ENCODE data around the gene SEC31A. TPM values are rescaled to one million over a fixed set of nuclear protein-coding genes. Genes with fewer than 3 reads are reported as not detected.
A peak's percentile ranks its signal among the peaks of the same experiment; 100 is the strongest.
"Not testable (repeated sequence)": the region's sequence is repeated elsewhere in the genome, so short reads cannot be mapped to it uniquely, and the experiment has no call there.

The SEC31A gene
- total RNA-seq, 1 donor from 2014 or later: 246 TPM

DNA sequence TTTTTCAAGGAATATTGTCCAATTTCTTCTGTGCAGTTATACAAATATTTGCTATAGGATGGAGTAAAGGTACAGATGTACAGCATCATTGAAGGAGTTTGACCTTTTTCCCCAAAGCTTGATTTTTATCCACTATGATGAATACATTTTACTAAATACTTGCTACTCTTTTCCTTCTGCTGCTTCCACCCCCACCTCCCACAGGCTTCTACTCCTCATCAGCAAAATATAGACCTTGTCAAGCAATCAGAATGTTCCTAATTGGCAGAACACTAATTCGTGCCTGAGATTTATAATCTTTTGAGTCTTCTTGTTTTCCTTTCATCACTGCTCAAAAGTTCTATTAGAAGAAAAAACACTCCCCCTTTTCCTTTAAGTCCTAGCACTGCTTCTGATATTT, 5.8 kb upstream of the SEC31A start:
- DNase-seq: no peak

DNA sequence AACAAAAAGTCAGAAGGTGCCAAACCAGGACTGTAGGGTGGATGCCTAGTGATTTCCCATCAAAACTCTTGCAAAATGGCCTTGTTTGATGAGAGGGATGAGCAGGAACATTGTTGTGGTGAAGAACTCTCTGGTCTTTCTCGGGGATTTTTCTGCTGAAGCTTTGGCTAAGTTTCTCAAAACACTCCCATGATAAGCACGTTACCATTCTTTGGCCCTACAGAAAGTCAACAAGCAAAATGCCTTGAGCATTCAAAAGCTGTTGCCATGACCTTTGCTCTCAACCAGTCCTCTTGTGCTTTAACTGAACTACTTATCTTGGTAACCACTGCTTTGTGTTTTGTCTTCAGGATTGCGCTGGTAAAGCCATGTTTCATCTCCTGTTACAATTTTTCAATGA, 3.0 kb upstream of the SEC31A start:
- DNase-seq: no peak

DNA sequence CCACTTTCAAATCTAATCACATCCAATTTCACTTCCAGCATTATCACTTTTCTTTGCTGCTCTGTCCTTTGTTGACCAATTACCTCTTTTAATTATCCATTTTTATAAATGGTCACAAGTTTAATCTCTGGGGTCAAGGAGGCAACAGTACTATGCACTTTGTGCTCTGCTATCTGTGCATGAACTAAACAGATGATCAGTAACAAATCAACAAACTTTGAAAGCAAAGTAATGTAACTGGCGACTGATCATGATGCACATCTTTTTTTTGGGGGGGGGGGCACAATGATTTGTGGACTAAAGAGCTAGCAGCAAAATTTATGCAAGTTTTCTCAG, 1.5 kb upstream of the SEC31A start:
- no peak for DNase-seq

DNA sequence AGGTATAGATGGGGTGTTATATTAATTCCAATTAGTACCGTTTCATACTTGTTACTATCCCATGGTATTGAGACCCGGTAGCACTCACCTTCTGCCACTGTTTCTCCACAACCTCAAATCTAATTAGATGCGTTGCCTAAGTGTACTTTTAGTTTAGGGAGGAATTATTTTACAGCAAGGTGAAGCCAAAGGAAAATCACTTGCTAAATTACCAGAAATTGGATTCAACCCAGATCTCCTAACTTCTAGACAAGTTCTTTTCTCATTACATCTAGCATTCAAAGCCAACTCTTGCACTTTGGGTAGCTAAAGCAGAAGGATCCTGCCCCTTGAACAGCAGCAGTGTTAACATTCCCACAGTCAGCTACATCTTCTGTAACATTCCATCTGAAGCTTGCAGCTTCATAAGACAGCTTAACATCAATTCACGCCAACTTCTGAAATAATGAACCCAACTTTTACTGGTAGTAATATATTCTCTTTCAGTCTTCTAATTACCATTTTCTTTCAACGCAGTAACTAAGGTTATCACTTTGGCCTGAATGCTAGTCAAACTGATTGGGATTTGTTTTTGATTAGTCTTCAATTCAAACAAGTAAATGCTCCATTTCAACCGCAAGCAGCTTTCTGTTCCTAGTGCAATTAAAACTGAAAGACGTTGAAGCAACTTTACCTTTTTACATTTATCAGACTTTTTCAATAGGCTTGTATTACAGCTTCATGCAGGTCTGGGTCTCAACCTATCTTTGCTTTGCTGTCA, 934 bp upstream of the SEC31A start:
- DNase-seq: peak; percentile 29

DNA sequence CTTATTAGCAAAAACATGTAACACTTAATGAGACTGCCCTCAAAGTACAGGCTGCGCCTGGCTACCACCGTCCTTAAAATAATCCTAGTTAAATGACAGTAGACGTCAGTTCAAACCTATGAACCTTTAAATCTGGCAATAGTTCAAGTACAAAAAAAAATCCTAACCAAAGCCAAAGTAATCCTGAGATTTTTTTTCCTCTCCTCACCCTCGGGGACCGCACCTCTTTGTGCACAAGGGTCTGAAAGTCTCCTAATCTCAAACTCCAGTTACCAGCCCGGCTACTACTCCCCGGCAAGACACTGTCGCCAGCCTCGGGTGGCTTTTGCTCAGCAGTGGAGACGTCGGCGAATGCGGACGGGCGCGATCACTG, 439 bp downstream of the SEC31A start:
- no peak for DNase-seq

DNA sequence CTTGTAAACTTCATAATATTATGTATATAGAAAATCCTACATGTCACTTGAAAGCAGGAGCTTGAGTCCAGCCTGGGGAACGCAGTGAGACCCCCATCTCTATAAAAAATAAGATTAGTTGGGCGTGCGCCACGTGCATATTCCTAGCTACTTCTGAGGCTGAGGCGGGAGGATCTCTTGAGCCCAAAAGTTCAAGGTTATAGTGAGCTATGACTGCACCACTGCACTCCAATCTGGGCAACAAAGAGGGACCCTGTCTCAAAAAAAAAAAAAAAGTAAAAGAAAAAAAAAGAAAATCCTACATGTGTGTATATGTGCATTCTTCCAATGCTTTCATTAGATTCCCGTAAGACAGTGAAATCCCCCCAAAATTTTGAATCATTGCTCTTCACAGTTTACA, 1.7 kb downstream of the SEC31A start:
- no peak for DNase-seq

DNA sequence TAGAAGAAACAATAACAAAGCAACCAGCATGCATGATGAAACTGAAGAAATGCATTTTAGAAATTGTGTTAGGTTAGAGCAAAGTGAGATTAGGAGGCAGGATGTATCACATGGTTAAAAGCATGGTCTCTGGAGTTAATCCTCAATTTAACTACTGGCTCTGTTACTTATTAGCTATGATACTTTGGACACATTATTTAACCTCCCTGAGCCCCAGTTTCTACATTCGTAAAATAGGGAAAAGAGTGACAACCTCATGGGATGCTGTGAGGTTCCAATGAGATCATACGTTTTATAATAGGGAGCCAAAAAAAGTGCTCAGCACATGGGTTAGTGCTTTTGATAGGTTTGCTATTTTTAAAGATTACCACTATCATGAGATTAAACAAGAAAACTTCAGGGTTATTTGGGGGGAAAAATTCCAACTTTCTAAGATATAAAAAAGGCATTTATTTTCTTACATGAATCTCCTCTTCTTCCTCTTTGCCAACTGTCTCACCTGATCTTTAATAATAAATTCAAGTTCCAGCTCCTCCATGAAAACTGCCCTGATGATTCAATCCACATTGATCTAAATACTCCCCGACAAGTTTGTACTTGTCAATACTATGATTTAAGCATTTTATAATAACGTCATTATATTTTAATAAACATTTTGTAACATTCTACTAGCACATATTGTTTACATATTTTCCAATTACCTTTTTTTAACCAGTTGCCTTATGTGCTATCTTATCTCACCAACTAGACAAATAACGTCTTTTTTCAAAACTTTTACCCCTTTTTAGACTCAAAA, 4.6 kb downstream of the SEC31A start:
- no peak for DNase-seq

DNA sequence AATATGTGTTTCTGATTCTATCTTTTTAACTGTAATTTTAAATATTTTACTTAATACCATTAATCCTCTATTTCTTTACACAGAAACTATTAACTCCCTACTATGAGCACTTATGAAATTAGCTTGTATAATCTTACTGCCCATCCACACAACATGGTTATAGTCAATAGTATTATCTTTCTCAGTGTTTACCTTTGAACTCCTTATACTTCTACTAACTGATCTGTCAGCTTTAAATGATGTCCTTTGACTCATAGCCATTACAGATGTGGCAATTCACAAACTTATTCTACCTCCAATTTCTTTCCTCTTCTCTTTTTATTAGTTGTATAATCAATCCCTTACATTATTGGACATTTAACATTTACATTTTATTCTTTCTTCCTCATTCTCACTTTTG, 5.5 kb downstream of the SEC31A start:
- no peak for DNase-seq

DNA sequence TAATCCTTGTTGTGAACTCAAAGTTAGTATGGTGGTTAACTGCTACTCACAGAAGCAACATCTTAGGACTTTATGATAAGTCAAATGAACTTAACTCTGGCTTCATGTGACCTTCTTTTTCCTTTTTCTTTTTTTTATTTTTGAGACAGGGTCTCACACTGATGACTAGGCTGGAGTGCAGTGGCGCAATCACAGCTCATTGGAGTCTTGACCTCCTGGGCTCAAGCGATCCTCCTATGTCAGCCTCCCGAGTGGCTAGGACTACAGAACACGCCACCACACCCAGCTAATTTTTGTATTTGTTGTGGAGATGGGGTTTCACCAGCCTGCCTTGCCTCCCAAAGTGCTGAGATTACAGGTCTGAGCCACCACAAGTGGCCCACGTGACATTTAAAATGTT, 22.4 kb downstream of the SEC31A start:
- no peak for DNase-seq

DNA sequence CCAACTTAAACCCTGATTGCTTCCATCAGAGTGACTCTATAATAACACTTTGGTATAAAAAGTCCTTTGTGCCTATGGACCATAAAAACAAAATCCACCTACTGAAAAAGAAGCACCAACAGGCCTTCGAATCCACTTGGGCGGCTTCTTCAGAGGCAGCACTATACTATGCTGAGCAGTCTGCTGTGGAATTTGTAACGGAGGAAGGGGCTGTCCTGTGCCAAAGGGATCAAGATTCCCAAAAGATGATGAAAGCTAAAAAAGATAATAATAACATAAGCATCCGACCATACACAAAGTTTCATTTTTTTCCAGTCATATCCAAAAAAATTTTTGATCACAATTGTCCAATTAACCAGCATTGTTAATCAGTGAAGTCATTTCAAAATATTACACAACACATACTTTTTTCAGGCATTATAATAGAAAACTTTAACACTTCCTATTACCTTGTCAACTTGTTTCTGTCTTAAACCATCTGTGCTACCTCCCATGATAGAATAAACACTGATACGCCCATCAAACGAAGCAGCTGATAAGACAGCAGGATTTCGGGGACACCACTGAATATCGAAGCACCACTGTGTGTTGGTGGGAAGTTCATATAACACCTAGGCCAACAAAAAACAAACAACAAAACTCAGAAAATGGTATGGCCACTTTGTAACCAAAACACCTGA, 24.1 kb downstream of the SEC31A start:
- no peak for DNase-seq

DNA sequence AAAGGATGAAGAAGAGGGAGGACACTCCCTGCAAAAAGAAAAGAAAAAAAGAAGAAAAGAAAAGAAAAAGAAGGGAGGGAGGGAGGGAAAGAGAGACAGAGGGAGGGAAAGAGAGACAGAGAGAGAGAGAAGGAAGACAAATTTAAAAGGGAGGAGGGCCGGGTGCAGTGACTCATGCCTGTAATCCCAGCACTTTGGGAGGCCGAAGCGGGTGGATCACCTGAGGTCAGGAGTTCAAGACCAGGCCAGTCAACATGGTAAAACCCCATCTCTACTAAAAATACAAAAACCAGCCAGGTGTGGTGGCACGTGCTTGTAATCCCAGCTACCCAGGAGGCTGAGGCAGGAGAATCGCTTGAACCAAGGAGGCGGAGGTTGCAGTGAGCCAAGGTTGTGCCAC, 24.9 kb downstream of the SEC31A start:
- not testable (repeated sequence) for DNase-seq

DNA sequence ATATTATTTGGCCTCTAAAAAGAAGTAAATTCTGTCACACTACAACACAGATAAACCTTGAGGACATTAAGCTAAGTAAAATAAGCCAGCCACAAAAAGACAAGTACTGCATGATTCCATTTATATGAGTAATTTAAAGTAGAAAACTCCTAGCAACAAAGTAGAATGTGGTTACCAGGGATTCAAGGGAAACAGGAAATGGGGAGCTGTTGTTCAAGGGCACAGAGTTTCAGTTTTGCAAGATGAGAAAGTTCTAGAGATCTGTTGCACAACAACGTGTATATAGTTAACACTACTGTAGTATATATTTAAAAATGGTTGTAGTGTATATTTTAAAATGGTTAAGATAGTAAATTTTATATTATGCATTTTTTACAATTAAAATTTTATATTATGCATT, 25.4 kb downstream of the SEC31A start:
- peak; percentile 91 for DNase-seq

DNA sequence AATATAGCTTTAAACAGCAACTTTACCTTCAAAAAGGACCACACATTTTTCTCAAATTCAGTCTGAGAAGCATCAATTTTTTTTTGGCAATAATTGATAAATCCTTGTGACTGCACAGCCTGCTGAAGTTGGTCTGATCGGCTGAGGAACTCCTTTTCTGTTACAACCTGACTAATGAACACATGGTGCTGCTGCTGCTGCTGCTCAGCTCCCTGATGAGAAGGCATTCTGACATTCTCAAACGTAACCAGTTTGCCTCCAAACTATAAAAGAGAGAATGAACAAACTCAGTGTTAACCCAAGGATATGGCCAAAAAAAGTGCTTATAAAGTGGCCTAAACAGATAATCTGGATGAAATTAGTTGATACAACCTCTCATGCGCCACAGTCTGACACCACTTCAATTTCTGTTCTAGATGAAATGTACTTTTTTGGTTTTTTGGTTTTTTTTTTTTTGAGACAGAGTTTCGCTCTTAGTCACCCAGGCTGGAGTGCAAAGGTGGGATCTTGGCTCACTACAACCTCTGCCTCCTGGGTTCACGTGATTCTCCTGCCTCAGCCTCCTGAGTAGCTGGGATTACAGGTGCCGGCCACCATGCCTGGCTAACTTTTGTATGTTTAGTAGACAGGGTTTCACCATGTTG, 26.5 kb downstream of the SEC31A start:
- no peak for DNase-seq

DNA sequence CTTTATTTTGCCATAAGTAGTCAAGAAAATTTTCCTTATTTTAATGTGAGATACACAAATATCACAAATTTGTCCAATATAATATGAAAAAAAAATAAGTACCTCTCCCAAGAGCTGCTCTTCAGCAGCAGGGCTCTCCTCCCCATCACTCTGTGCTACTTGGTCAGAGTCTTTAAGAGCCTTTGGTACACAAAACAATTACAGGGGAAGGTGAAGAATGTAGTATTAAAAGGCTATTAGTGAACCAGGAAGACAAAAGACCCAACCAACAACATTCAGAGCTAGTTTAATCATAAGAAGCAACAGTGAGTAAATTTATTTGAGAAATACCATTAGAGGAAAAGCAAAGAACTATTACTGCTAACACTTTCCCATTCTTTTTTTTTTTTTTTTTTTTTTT, 29.4 kb downstream of the SEC31A start:
- DNase-seq: no peak

DNA sequence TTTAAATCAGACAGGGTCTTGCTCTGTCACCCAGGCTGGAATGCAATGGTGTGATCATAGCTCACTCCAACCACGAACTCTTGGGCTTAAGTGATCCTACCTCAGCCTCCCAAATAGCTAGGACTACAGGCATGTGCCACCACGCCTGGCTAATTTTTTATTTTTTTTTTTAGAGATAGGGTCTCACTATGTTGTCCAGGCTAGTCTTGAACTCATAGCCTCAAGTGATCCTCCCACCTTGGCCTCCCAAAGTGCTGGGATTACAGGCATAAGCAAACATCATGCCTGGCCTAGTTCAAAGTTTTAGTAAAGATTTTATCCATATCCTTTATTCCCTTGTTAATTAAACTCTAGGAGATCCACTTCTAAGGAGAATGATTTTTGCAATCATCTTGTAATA, 30.5 kb downstream of the SEC31A start:
- not testable (repeated sequence) for DNase-seq

DNA sequence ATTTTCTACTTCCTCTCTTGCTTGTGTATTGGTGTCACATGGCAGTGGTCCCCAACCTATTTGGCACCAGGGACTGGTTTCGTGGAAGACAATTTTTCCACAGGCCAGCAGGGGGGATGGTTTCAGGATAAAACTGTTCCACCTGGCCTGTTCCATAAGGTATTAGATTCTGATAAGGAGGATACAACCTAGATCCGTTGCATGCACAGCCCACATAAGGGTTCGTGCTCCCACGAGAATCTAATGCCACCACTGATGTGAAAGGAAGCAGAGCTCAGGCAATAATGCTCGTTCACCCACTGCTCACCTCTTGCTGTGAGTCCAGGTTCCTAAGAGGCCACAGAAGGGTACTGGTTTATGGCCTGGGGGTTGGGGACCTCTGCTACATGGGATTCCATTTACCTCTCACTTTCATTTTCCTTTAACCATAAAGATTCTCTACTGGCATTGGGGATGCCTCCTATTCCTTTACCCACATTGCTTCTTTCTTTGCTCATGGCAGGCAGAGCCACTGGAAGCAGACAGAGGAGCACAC, 38.1 kb downstream of the SEC31A start:
- no peak for DNase-seq

DNA sequence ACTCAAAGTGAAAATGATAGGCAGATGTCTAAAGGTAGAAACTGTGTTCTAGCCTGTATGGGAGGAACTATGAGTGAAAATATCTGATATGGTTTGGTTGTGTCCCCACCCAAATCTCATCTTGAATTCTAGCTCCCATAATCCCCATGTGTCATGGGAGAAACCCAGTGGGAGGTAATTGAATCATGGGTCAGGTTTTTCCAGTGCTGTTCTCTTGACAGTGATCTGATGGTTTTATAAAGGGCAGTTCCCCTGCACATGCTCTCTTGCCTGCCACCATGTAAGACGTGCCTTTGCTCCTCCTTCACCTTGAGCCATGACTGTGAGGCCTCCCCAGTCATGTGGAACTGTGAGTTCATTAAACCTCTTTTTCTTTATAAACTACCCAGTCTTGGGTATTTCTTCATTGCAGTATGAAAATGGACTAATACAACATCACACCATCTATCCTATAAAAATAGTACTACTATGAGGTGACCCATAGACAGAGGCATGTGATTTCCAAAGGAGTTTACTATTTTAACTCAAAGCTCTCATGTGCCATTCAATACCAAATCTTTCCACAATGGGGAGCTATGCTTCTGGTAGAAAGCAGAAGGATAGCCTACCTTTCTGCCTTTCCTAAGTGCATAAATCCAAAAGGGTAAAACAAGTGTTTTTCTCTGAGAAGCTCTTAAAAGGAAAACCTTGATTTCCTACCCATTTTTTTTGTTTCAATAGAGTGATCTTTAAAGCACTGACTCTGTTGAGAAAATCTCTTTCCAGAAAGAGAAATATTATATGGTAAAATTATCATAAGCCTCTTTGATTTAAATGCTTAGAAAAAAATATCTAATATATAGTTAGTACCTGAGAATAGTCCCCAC, 38.8 kb downstream of the SEC31A start:
- DNase-seq: peak; percentile 71

DNA sequence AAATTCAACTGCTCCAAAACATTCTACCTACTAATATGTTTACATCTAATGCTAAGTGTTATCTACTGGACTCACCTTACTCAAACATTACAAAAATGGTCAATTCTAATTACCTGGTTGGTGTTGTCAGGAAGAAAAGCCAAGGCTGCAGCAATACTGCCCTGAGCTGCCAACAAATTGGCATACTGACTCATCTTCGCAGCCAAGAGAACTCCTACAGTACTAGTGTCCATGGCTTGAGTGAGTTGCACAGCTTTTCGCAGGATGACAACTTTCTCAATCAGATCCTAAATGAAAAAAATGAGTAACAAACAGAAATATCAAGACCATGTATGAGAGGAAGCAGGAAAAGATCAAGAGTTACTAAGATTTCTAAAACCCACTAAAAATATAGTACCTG, 39.6 kb downstream of the SEC31A start:
- DNase-seq: no peak

DNA sequence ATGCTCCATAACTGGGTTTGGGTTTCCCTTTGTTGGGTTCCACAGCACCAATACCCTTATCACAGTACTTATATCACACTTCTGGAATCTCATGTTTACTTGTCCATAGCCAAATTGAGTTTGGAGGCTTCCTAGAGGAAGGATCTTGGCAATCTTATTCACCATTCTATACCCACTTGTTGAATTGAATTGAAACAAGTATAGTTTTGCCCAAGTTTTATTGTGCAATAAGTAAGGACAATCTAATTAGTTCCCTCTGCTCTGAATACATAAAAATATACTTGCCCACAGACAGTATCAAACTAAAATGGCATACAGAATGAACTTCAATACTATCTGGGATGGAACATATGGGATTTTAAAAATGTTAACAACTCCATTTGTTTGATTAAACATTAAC, 40.3 kb downstream of the SEC31A start:
- no peak for DNase-seq

DNA sequence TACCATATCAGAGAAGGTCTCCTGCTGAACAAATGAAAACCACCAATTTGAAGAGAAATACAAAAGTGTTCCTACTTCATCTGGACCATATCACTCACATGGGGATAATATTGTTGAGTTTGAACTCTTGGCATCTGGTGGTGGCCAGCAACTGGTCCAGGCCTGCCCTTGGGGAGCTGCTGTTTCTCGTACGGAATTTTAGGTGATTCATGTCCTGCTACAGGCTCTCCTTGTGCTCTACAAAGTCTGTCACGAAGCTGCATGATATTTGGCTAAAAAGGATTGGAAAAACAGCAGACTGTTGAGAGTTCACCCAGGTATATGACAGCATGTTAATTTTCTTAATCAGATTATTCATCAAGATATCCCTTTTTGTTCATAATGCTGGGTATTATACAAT, 42.2 kb downstream of the SEC31A start:
- no peak for DNase-seq

DNA sequence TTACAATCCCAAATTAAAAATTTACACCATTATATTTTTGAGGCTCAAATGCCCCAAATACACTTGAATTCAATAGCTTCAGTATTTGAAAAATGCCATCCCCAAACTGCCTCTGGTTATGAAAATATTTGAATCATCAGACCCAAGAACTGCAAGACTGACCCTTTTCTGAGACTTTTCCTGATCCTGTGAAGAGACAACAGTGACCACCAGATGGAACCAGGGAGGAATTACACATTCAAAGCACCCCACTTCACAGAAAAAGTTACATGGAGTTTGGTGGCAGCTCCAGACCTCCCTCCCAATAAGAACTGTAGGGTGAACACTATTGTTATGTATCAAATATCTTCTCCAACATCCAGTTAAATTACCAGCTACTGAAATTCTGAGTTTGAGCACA, 48.4 kb downstream of the SEC31A start:
- DNase-seq: peak; percentile 53

DNA sequence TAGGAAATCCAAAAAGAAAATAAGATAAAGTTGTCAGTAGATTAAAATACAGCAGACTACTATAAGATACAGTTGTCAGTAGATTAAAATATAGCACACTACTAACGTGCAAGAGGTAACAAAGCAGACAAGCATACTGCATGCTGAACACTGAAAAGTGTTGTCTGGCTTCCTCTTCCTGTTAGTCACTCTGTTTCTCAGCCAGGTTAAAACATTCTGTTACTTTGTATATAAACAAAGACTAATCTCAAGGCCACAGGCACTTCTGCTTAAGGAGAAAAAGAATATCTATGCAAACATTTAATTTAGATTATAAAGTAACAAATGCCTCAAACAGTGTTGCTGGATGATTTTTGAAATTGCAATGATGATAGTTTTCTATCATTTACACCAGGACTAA, 51.3 kb downstream of the SEC31A start:
- peak; percentile 70 for DNase-seq

Measured in dermis blood vessel endothelial cell (primary cell).